Stomach (tissue), 4 donors: ENCODE measurements around the gene PRR18.

Source experiments
- CTCF ChIP-seq, 7 experiments: fragments of 450-650 bp in 4 of 7; fragments of 200-600 bp in 3 of 7; sonication (generic) in 3 of 7; IDR thresholded peaks; one replicate each; pipeline ENCODE4 v1.5.1; 2016 to 2019; ENCODE audit warnings: antibody characterized with exemption in 7 of 7, control low read depth in 2 of 7, mild to moderate bottlenecking in 1 of 7
- EP300 ChIP-seq: sonication (generic); formaldehyde crosslinking; IDR thresholded peaks from one replicate; pipeline ENCODE4 v1.6.1; 2017; ENCODE audit warnings: antibody characterized with exemption

GRCh38 chr6:166354143-166354542 is 46.0 kb upstream of the PRR18 start:
- TF ChIP-seq CTCF (IDR thresholded peaks at IDR 0.05) (no peak), EP300 (no peak)
